Vagina (tissue), 2 donors: ENCODE results near the gene RBM12. TPM values are rescaled to one million over a fixed set of nuclear protein-coding genes. Genes with fewer than 3 reads are reported as not detected.
A peak's percentile ranks its signal among the peaks of the same experiment; 100 is the strongest.

Experiments
- DNase-seq, 2 donors: peaks; one replicate each; pipeline ENCODE4 v3.0.0-alpha.2; 2017; ENCODE audit errors: extremely low spot score in 2 of 2
- H3K27ac ChIP-seq: fragments of 200-600 bp; sonication (generic); one replicate; pipeline ENCODE4 v1.5.1; 2019
- H3K27me3 ChIP-seq: fragments of 200-600 bp; sonication (generic); one replicate; pipeline ENCODE4 v1.5.1; 2019
- H3K36me3 ChIP-seq, 2 donors: fragments of 200-600 bp; sonication (generic); one replicate each; pipeline ENCODE4 v1.5.1; 2017 to 2019
- H3K4me1 ChIP-seq: fragments of 200-600 bp; sonication (generic); one replicate; pipeline ENCODE4 v1.5.1; 2019
- H3K4me3 ChIP-seq, 2 donors: fragments of 200-600 bp; sonication (generic); 1 replicate in 1 of 2; 2 replicates in 1 of 2; pipeline ENCODE4 v1.5.1; 2016 to 2019
- H3K9me3 ChIP-seq: fragments of 200-600 bp; sonication (generic); one replicate; pipeline ENCODE4 v1.5.1; 2019
- POLR2A ChIP-seq, 2 donors: fragments of 450-650 bp; IDR thresholded peaks; one replicate each; pipeline ENCODE4 v1.6.1; 2017; ENCODE audit warnings: antibody characterized with exemption in 2 of 2, mild to moderate bottlenecking in 2 of 2, moderate library complexity in 2 of 2
- POLR2AphosphoS5 ChIP-seq, 2 donors: sonication (generic); formaldehyde crosslinking; IDR thresholded peaks; one replicate each; pipeline ENCODE4 v1.9.0; 2017; ENCODE audit warnings: antibody characterized with exemption in 2 of 2, mild to moderate bottlenecking in 2 of 2, low read depth in 1 of 2; ENCODE audit not compliant: insufficient read depth in 1 of 2
- intact Hi-C: fragments of 100-400 bp; cut with DNase I; formaldehyde crosslinking; loops from one replicate; pipeline ENCODE4 v1.15.1; 2023
- total RNA-seq: library from RNA; depleted of rRNA; stranded (reverse); fragments of >200 nt; gene quantifications from one replicate; pipeline ENCODE4 v1.2.3, GENCODE V29; 2016
- TF ChIP-seq, protein P1 (sequence below), 3 experiments: fragments of 450-650 bp in 2 of 3; fragments of 200-600 bp in 1 of 3; sonication (generic) in 1 of 3; IDR thresholded peaks; one replicate each; pipeline ENCODE4 v1.5.1; 2017 to 2019; ENCODE audit warnings: antibody characterized with exemption in 3 of 3, mild to moderate bottlenecking in 2 of 3, moderate library complexity in 2 of 3

RBM12 gene
- total RNA-seq, 1 donor from 2014 or later, result 26.8 TPM

DNA sequence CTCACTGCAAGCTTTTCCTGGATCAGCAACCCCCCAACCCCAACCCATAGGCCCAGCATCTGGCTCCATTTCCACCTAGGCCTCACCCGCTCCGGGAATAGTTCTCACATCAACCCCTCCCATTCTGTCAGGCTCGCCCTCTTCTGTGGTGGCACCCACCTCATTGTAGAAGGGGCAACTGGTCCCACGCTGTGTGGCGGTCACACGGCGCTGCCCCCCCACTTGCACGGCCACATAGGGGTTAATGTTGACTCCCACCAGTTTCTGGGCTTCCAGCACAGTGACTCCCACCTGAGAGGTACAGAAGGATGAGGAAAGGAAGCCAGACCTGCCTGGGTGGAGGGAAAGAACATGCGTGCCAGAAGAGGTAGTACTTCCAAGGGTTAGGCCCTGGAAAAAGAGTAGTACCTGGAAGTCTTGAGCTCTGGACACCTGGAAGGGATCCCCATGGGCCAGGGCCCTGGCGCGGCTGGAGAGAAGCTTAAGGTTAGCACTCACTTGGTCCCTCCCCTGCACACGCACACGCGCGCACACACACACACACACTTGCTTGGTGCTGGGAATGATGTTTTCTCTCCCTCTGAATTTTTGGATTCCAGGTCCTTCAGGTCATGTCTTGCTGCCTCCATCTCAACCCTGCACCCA, 61.7 kb downstream of the RBM12 start:
- DNase-seq, result no peak
- Histone ChIP-seq H3K4me3 (no peak overlapping the region), H3K4me1 (peaks cover 21% of the 10 kb centered on the region), H3K9me3 (no peaks in the 10 kb centered on the region), H3K36me3 (no peaks in the 10 kb centered on the region), H3K27ac (no peak overlapping the region), H3K27me3 (no peaks in the 10 kb centered on the region)
- intact Hi-C loops, result no loop called here
- TF ChIP-seq, protein P1, sequence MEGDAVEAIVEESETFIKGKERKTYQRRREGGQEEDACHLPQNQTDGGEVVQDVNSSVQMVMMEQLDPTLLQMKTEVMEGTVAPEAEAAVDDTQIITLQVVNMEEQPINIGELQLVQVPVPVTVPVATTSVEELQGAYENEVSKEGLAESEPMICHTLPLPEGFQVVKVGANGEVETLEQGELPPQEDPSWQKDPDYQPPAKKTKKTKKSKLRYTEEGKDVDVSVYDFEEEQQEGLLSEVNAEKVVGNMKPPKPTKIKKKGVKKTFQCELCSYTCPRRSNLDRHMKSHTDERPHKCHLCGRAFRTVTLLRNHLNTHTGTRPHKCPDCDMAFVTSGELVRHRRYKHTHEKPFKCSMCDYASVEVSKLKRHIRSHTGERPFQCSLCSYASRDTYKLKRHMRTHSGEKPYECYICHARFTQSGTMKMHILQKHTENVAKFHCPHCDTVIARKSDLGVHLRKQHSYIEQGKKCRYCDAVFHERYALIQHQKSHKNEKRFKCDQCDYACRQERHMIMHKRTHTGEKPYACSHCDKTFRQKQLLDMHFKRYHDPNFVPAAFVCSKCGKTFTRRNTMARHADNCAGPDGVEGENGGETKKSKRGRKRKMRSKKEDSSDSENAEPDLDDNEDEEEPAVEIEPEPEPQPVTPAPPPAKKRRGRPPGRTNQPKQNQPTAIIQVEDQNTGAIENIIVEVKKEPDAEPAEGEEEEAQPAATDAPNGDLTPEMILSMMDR (IDR thresholded peaks at IDR 0.05), result no peak
- TF ChIP-seq POLR2AphosphoS5 (IDR thresholded peaks at IDR 0.05; ENCODE audit: insufficient read depth in 1 of 2, low read depth in 1 of 2) (no peak), POLR2A (IDR thresholded peaks at IDR 0.05) (no peak)

- Histone ChIP-seq H3K27ac (peak overlapping the region; percentile 16), H3K4me1 (peaks cover 21% of the 10 kb centered on the region), H3K36me3 (no peaks in the 10 kb centered on the region), H3K4me3 (peak overlapping the region; percentile 44 to 59), H3K27me3 (no peaks in the 10 kb centered on the region), H3K9me3 (no peaks in the 10 kb centered on the region)
- DNase-seq, result no peak
- intact Hi-C loops, result loop anchor here (1.0 kb wide), 1 partner anchor 60 kb away; no protein-coding TSS in a partner anchor
- TF ChIP-seq POLR2AphosphoS5 (IDR thresholded peaks at IDR 0.05; ENCODE audit: insufficient read depth in 1 of 2, low read depth in 1 of 2) (no peak), POLR2A (IDR thresholded peaks at IDR 0.05) (no peak)
- TF ChIP-seq, protein P1 (IDR thresholded peaks at IDR 0.05), result no peak
These were observed 62.7 kb downstream of the RBM12 start for GRCh38 chr20:35601990-35602389.

- Histone ChIP-seq H3K36me3 (no peaks in the 10 kb centered on the region), H3K4me1 (peaks cover 21% of the 10 kb centered on the region), H3K27me3 (no peaks in the 10 kb centered on the region), H3K4me3 (peak overlapping the region; percentile 44 to 59), H3K9me3 (no peaks in the 10 kb centered on the region), H3K27ac (peak overlapping the region; percentile 16)
- no peak for DNase-seq
- TF ChIP-seq POLR2AphosphoS5 (IDR thresholded peaks at IDR 0.05; ENCODE audit: insufficient read depth in 1 of 2, low read depth in 1 of 2) (peak in 1 of 2 donors; percentile 51), POLR2A (IDR thresholded peaks at IDR 0.05) (no peak)
- TF ChIP-seq, protein P1 (IDR thresholded peaks at IDR 0.05), result peak; percentile 22 to 55 (median 32)
- intact Hi-C loops, result loop anchor here (1.0 kb wide), 1 partner anchor 61 kb away; no protein-coding TSS in a partner anchor
These were observed 63.4 kb downstream of the RBM12 start for GRCh38 chr20:35600993-35601973.

- intact Hi-C loops, result no loop called here
- Histone ChIP-seq H3K9me3 (no peaks in the 10 kb centered on the region), H3K27ac (no peak overlapping the region), H3K27me3 (no peaks in the 10 kb centered on the region), H3K4me3 (peak overlapping the region; percentile 44 to 59), H3K36me3 (no peaks in the 10 kb centered on the region), H3K4me1 (peaks cover 21% of the 10 kb centered on the region)
- no peak for DNase-seq
- no peak for TF ChIP-seq POLR2A (IDR thresholded peaks at IDR 0.05)
These were observed 64.3 kb downstream of the RBM12 start for GRCh38 chr20:35600176-35600992.

GRCh38 chr20:35599776-35600120, 65.0 kb downstream of the RBM12 start:
- no peaks in the 10 kb centered on the region for H3K27me3 ChIP-seq
- no peak overlapping the region for H3K27ac ChIP-seq
- no peaks in the 10 kb centered on the region for H3K36me3 ChIP-seq
- H3K4me1 ChIP-seq, result peaks cover 21% of the 10 kb centered on the region
- no peaks in the 10 kb centered on the region for H3K9me3 ChIP-seq
- TF ChIP-seq, protein P1 (IDR thresholded peaks at IDR 0.05), result no peak
- no peak for TF ChIP-seq POLR2AphosphoS5 (IDR thresholded peaks at IDR 0.05; ENCODE audit: insufficient read depth in 1 of 2, low read depth in 1 of 2)
- no peak for TF ChIP-seq POLR2A (IDR thresholded peaks at IDR 0.05)
- no peak for DNase-seq
- no peak overlapping the region for H3K4me3 ChIP-seq
- intact Hi-C loops, result no loop called here
